A549 (cell line): Measurements from ENCODE around the gene MRPS6. TPM values are rescaled to one million over a fixed set of nuclear protein-coding genes. Genes with fewer than 3 reads are reported as not detected.

ENCODE experiments used
- ATAC-seq, 2 experiments: fragments of 200-7000 bp in 1 of 2; fragments of >200 bp in 1 of 2; cut with Nextera tagmentation in 1 of 2; cut with Tn5 transposase in 1 of 2; 3 replicates each; pipeline versions ENCODE4 v1.8.0 to v1.9.1; 2018 to 2020; ENCODE audit warnings: mild to moderate bottlenecking in 1 of 2, moderate library complexity in 1 of 2
- CTCF ChIA-PET: fragments of 300-600 bp; sonication (Branson Sonifier 250); formaldehyde crosslinking; extraction: SDS; loops from one replicate; lab custom pipeline; 2021; ENCODE audit warnings: antibody characterized with exemption, inconsistent platforms; lab: Yijun Ruan, JAX
- POLR2A ChIA-PET: fragments of 350-600 bp; formaldehyde crosslinking; extraction: SDS; loops from one replicate; lab custom pipeline; 2021; ENCODE audit warnings: antibody characterized with exemption, inconsistent platforms; lab: Yijun Ruan, JAX
- DNase-seq, 2 experiments: peaks; one replicate each; pipeline versions ENCODE4 v3.0.0 to v3.0.0-alpha.2; 2011 to 2016; ENCODE audit warnings: low read depth in 1 of 2, low spot score in 1 of 2
- FAIRE-seq: peaks from 2 replicates; lab custom pipeline; 2011; peaks lifted over from hg19 to GRCh38; lab: Jason Lieb, UNC
- H3K27ac ChIP-seq, 2 experiments: fragments of >200 bp; sonication (Bioruptor Twin); formaldehyde crosslinking; 3 replicates each; pipeline ENCODE4 v1.5.1; 2016 to 2017
- H3K4me1 ChIP-seq: fragments of >200 bp; sonication (Bioruptor Twin); formaldehyde crosslinking; 3 replicates; pipeline ENCODE4 v1.6.1; 2016
- H3K4me2 ChIP-seq: fragments of >200 bp; sonication (Bioruptor Twin); formaldehyde crosslinking; 3 replicates; pipeline ENCODE4 v1.6.1; 2016
- H3K4me3 ChIP-seq: fragments of >200 bp; sonication (Bioruptor Twin); formaldehyde crosslinking; 3 replicates; pipeline ENCODE4 v1.5.1; 2016
- H3K9me3 ChIP-seq: fragments of >200 bp; sonication (Bioruptor Twin); formaldehyde crosslinking; 3 replicates; pipeline ENCODE4 v1.6.1; 2016
- CHD4 ChIP-seq: fragments of 200-600 bp; sonication (generic); IDR thresholded peaks from 2 replicates; pipeline ENCODE4 v1.6.1; 2016; ENCODE audit warnings: antibody characterized with exemption, mild to moderate bottlenecking, borderline replicate concordance
- EHMT2 ChIP-seq: fragments of 200-600 bp; sonication (generic); IDR thresholded peaks from 2 replicates; pipeline ENCODE4 v1.6.1; 2016; ENCODE audit warnings: antibody characterized with exemption, low read depth, mild to moderate bottlenecking, moderate library complexity
- EP300 ChIP-seq, 2 experiments: fragments of >200 bp; sonication (Bioruptor Twin); formaldehyde crosslinking; IDR thresholded peaks; 2 replicates in 1 of 2; 3 replicates in 1 of 2; pipeline ENCODE4 v1.6.1; 2016 to 2017
- HDAC2 ChIP-seq: fragments of 200-600 bp; sonication (generic); IDR thresholded peaks from 2 replicates; pipeline ENCODE4 v1.6.1; 2016
- HOXB13 ChIP-seq: fragments of 250-450 bp; sonication (Bioruptor Pico); IDR thresholded peaks from 2 replicates; pipeline ENCODE4 v1.5.0; 2020; ENCODE audit warnings: low read depth, mild to moderate bottlenecking, moderate library complexity
- HOXB5 ChIP-seq: fragments of 250-450 bp; sonication (Bioruptor Pico); IDR thresholded peaks from 2 replicates; pipeline ENCODE4 v1.5.0; 2020; ENCODE audit warnings: mild to moderate bottlenecking, moderate library complexity
- KDM5A ChIP-seq: fragments of 200-600 bp; sonication (generic); IDR thresholded peaks from 2 replicates; pipeline ENCODE4 v1.6.1; 2016; ENCODE audit warnings: antibody characterized with exemption, mild to moderate bottlenecking
- MAFK ChIP-seq: fragments of 450-650 bp; IDR thresholded peaks from 2 replicates; pipeline ENCODE4 v1.6.1; 2014; ENCODE audit not compliant: partially characterized antibody
- NPAS2 ChIP-seq: fragments of 250-450 bp; sonication (Bioruptor Pico); IDR thresholded peaks from 2 replicates; pipeline ENCODE4 v1.8.0; 2022; ENCODE audit warnings: mild to moderate bottlenecking, moderate library complexity, borderline replicate concordance
- PHF8 ChIP-seq: fragments of 200-600 bp; sonication (generic); IDR thresholded peaks from 2 replicates; pipeline ENCODE4 v1.6.1; 2016; ENCODE audit warnings: low read depth, mild to moderate bottlenecking, antibody characterized with exemption, moderate library complexity, borderline replicate concordance
- POLR2A ChIP-seq: IDR thresholded peaks from 2 replicates; pipeline ENCODE4 v1.6.1; 2012; ENCODE audit warnings: mild to moderate bottlenecking, low read length
- RARB ChIP-seq: fragments of 250-450 bp; sonication (Bioruptor Pico); IDR thresholded peaks from 2 replicates; pipeline ENCODE4 v1.8.0; 2021; ENCODE audit warnings: mild to moderate bottlenecking, moderate library complexity
- RCOR1 ChIP-seq: fragments of 150-350 bp; IDR thresholded peaks from 2 replicates; pipeline ENCODE4 v1.6.1; 2014; ENCODE audit warnings: antibody characterized with exemption, low read length, low read depth
- TFCP2L1 ChIP-seq: fragments of 250-450 bp; sonication (Bioruptor Pico); IDR thresholded peaks from 2 replicates; pipeline ENCODE4 v1.5.0; 2021; ENCODE audit warnings: mild to moderate bottlenecking
- ZC3H11A ChIP-seq: fragments of 450-650 bp; IDR thresholded peaks from 2 replicates; pipeline ENCODE4 v1.6.1; 2014; ENCODE audit warnings: antibody characterized with exemption, mild to moderate bottlenecking
- WGBS: methylation state at CpG from one replicate; pipeline ENCODE4 v1.1.6; 2017; ENCODE audit errors: missing lambda C conversion rate; 5-methylcytosine and 5-hydroxymethylcytosine counted together
- polyA plus RNA-seq, 4 experiments: library from polyadenylated mRNA; depleted of rRNA in 3 of 4; stranded (reverse); fragments of >200 nt; fragmentation: RNase III in 1 of 4; extraction: RNeasy Plus Mini Kit Qiagen cat#74134 plus additional on column Dnase treatment in 1 of 4; gene quantifications; 2 replicates in 3 of 4; 3 replicates in 1 of 4; pipeline ENCODE4 v1.2.3, GENCODE V29; 2011 to 2017
- TF ChIP-seq, protein P1 (sequence below): IDR thresholded peaks from 2 replicates; pipeline ENCODE4 v1.6.1; 2012
- TF ChIP-seq, protein P2 (sequence below): fragments of 450-650 bp; IDR thresholded peaks from 2 replicates; pipeline ENCODE4 v1.6.1; 2014; ENCODE audit warnings: antibody characterized with exemption
- TF ChIP-seq, protein P3 (sequence below): fragments of 250-450 bp; sonication (Bioruptor Pico); IDR thresholded peaks from 2 replicates; pipeline ENCODE4 v1.5.0; 2021; ENCODE audit warnings: mild to moderate bottlenecking, moderate library complexity, borderline replicate concordance
- TF ChIP-seq, protein P4 (sequence below): IDR thresholded peaks from 2 replicates; pipeline ENCODE4 v1.6.1; 2012

Gene MRPS6
- polyA plus RNA-seq, 2 of the 4 experiments (the other 2 are of a cell fraction): 26.9 to 57.4 TPM

DNA sequence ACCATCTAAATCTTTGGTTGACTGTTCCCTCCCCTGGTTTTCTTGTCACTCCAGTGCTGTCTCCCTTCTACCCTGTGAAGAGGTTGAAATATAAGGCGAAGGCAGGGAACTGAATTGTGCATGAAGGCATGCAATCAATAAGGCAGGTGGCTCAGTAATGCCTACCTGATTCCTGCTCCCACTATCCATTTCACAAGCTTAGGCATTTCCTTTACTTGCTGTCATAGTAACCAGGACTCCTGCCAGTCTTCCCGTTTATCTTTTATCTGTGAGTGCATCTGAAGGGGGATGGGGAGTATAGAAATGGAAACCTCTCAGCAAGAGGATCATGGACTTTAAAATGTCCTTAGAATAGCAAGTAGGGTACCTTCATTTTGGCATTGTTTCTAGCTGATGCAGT is 40.5 kb downstream of the MRPS6 start:
- no peak overlapping the region for H3K27ac ChIP-seq
- DNase-seq: no peak

DNA sequence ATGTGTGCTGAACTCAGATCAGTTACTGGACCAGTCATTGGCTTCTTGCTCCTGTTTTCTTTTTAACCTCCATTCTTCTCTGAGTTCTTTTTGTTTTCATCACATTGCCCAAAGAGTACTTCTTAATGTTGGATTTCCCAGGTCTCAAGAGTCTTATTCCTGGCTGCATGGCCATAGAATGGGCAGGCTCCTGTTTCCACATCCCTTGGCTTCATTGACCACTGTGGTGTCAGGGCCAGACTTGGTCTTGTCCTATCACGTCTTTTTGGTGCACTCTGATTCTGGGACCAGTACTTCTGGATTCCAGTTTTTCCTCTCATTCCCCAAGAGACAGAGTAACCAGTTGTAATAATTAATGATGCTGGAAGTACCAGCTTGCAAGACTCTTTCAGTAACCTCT is 41.8 kb downstream of the MRPS6 start:
- ATAC-seq: no peak
- no peak for FAIRE-seq
- Histone ChIP-seq H3K27ac (no peak overlapping the region), H3K4me3 (no peak overlapping the region), H3K4me2 (no peak overlapping the region), H3K9me3 (no peaks in the 10 kb centered on the region), H3K4me1 (peaks cover 4% of the 10 kb centered on the region; the same call in 1 of the 3 replicates)
- no peak for TF ChIP-seq KDM5A
- TF ChIP-seq POLR2A: no peak
- no peak for TF ChIP-seq MAFK
- no peak for TF ChIP-seq PHF8
- no peak for TF ChIP-seq HDAC2
- TF ChIP-seq, protein P1, sequence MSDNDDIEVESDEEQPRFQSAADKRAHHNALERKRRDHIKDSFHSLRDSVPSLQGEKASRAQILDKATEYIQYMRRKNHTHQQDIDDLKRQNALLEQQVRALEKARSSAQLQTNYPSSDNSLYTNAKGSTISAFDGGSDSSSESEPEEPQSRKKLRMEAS: no peak
- no peak for TF ChIP-seq HOXB5 (CRISPR knock-in tag)
- TF ChIP-seq, protein P2, sequence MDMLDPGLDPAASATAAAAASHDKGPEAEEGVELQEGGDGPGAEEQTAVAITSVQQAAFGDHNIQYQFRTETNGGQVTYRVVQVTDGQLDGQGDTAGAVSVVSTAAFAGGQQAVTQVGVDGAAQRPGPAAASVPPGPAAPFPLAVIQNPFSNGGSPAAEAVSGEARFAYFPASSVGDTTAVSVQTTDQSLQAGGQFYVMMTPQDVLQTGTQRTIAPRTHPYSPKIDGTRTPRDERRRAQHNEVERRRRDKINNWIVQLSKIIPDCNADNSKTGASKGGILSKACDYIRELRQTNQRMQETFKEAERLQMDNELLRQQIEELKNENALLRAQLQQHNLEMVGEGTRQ: no peak
- no peak for TF ChIP-seq CHD4
- no peak for TF ChIP-seq RCOR1
- no peak for TF ChIP-seq RARB (CRISPR knock-in tag)
- TF ChIP-seq, protein P3, sequence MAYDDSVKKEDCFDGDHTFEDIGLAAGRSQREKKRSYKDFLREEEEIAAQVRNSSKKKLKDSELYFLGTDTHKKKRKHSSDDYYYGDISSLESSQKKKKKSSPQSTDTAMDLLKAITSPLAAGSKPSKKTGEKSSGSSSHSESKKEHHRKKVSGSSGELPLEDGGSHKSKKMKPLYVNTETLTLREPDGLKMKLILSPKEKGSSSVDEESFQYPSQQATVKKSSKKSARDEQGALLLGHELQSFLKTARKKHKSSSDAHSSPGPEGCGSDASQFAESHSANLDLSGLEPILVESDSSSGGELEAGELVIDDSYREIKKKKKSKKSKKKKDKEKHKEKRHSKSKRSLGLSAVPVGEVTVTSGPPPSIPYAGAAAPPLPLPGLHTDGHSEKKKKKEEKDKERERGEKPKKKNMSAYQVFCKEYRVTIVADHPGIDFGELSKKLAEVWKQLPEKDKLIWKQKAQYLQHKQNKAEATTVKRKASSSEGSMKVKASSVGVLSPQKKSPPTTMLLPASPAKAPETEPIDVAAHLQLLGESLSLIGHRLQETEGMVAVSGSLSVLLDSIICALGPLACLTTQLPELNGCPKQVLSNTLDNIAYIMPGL: no peak
- TF ChIP-seq EHMT2: no peak
- TF ChIP-seq NPAS2 (CRISPR knock-in tag): no peak
- TF ChIP-seq ZC3H11A: no peak
- TF ChIP-seq EP300 (IDR thresholded peaks at IDR 0.05): no peak
- ChIA-PET POLR2A (no interaction called here), CTCF (no interaction called here)
- 90% methylated on average over 1 of the region's 1 CpG for WGBS
- no peak for DNase-seq

More for the DNA sequence above, 40.5 kb downstream of the MRPS6 start:
- ChIA-PET POLR2A (no interaction called here), CTCF (interaction anchor here (1.0 kb wide), 1 partner anchor 20 kb away, joined by 3 read pairs; no protein-coding TSS in a partner anchor)
- no peak for FAIRE-seq
- H3K9me3 ChIP-seq: no peaks in the 10 kb centered on the region
- H3K4me2 ChIP-seq: no peak overlapping the region
- no peak for ATAC-seq
- peaks cover 4% of the 10 kb centered on the region; the same call in 1 of the 3 replicates for H3K4me1 ChIP-seq
- no peak for TF ChIP-seq HOXB13 (CRISPR knock-in tag)
- TF ChIP-seq, protein P4, sequence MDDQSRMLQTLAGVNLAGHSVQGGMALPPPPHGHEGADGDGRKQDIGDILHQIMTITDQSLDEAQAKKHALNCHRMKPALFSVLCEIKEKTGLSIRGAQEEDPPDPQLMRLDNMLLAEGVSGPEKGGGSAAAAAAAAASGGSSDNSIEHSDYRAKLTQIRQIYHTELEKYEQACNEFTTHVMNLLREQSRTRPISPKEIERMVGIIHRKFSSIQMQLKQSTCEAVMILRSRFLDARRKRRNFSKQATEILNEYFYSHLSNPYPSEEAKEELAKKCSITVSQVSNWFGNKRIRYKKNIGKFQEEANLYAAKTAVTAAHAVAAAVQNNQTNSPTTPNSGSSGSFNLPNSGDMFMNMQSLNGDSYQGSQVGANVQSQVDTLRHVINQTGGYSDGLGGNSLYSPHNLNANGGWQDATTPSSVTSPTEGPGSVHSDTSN: no peak
- TF ChIP-seq NPAS2 (CRISPR knock-in tag): no peak
- TF ChIP-seq TFCP2L1 (CRISPR knock-in tag): no peak
- WGBS: 27% methylated on average over 2 of the region's 2 CpGs
- no peak overlapping the region for H3K4me3 ChIP-seq

DNA sequence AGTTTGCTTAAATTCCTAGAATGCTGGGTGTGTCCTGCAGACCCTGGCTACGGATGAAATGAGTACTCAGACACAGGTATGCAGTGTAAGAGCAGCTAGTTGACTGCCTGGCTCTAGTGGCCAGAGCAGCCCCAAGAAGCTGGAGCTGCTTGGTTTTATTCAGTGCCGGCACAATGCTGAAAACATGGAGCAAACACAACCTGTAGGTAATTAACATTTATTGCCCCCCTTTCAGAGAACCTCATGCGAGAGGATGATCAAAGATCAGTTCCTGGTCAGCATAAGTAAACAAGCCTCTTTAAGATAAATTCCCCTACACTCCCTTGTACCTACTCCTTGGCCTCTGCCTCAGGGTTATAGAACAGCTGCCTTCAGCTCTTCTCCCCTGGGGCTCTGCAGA is 43.2 kb downstream of the MRPS6 start:
- WGBS: 90% methylated on average over 3 of the region's 3 CpGs
- no peak overlapping the region for H3K27ac ChIP-seq
- CTCF ChIA-PET: no interaction called here
- FAIRE-seq: no peak
- H3K4me1 ChIP-seq: peaks cover 4% of the 10 kb centered on the region; the same call in 1 of the 3 replicates
- no peak for ATAC-seq
- no peak overlapping the region for H3K4me2 ChIP-seq
- POLR2A ChIA-PET: no interaction called here
- no peak overlapping the region for H3K4me3 ChIP-seq
- no peak for DNase-seq
- no peak for TF ChIP-seq RARB (CRISPR knock-in tag)
- no peaks in the 10 kb centered on the region for H3K9me3 ChIP-seq
